ENCODE results near the gene NR3C1. TPM values are rescaled to one million over a fixed set of nuclear protein-coding genes. Genes with fewer than 3 reads are reported as not detected.

NR3C1 gene
- polyA plus RNA-seq, 1 donor, result 32.6 TPM

DNA sequence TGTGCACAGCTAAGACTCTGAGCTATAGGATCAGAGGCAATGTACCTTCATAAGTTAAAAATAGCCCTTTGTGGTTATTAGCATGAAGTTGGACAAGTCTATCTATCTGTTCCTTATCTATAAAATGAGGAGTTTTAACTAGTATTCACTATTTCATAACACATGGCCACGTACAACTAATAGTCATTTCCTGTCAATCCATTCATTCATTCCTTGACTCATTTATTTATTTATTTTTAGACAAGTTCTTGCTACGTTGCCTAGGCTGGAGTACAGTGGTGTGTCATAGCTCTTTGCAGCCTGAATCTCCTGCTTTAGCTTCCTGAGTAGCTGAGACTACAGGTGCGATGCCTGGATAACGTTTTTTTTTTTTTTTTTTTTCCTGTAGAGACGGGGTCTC lies 92.1 kb downstream of the NR3C1 start:
- Histone ChIP-seq H3K27me3 (ENCODE audit: control insufficient read depth, insufficient read depth, low read length) (no peaks in the 10 kb centered on the region), H3K4me3 (ENCODE audit: low read length) (no peak overlapping the region), H3K27ac (ENCODE audit: low read length) (no peak overlapping the region), H3K4me1 (ENCODE audit: control insufficient read depth, insufficient read depth, low read length) (no peaks in the 10 kb centered on the region), H3K36me3 (ENCODE audit: control insufficient read depth, insufficient read depth, low read length) (peaks cover 37% of the 10 kb centered on the region), H3K9me3 (ENCODE audit: control insufficient read depth, low read depth, low read length) (no peaks in the 10 kb centered on the region)
- no peak for DNase-seq
- no CpG with 5 or more reads among the region's 5 CpGs for WGBS (ENCODE audit: insufficient coverage, low lambda C conversion rate)

DNA sequence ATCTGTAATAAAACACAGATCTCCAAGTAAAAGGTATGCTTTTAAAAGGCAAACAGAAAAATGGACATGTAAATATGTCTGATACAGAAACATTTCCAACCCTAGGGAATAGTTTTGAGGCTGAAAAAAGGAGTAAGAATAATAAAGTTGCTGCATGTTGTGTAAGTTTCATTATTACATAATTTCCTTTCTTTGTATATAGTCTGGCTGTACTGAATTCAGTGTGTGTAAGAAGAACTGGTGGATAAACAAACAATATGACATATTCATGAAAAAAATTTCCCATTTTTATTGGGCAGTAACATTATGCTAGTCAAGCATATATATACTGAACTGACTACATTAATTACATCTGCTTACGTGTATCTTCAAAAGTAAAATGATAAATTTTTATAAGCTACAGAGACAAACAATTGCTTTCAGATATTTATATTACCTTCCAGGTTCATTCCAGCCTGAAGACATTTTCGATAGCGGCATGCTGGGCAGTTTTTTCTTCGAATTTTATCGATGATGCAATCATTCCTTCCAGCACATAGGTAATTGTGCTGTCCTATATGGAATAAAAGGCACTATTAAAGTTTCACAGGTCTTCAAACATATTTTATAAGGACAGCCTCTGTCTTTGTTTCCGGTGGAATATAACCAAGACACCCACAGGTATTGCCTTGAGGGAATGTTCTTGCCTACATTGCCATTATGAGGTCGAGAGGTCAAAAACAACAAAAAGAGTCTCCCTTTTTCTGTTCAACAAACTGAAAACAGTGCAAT lies 93.6 kb downstream of the NR3C1 start:
- peaks cover 43% of the 10 kb centered on the region for H3K36me3 ChIP-seq (ENCODE audit: control insufficient read depth, insufficient read depth, low read length)

DNA sequence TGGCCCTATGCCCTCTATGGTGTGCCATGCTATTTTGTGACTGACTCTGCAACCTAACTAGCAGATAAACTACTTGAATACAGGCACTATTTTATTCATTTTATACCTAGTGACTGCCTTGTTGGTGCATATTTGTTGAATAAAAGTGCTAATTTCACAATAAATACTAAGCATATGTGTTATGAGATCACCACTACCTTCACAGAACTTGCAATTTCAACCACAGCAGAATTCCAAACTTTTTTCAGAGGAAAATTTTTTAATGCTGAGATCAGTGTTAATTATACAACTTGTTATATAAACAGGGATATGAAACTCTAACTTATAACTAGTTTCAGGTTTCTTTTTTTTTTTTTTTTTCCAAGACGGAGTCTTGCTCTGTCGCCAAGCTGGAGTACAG lies 94.8 kb downstream of the NR3C1 start:
- no peak overlapping the region for H3K4me3 ChIP-seq (ENCODE audit: low read length)
- H3K27me3 ChIP-seq (ENCODE audit: control insufficient read depth, insufficient read depth, low read length), result no peaks in the 10 kb centered on the region
- H3K4me1 ChIP-seq (ENCODE audit: control insufficient read depth, insufficient read depth, low read length), result no peaks in the 10 kb centered on the region
- no peak for DNase-seq
- no peaks in the 10 kb centered on the region for H3K9me3 ChIP-seq (ENCODE audit: control insufficient read depth, low read depth, low read length)
- WGBS (ENCODE audit: insufficient coverage, low lambda C conversion rate), result no CpG with 5 or more reads among the region's 2 CpGs
- no peak overlapping the region for H3K27ac ChIP-seq (ENCODE audit: low read length)
- peaks cover 41% of the 10 kb centered on the region for H3K36me3 ChIP-seq (ENCODE audit: control insufficient read depth, insufficient read depth, low read length)

More for the DNA sequence above, 93.6 kb downstream of the NR3C1 start:
- Histone ChIP-seq H3K27ac (ENCODE audit: low read length) (no peak overlapping the region), H3K9me3 (ENCODE audit: control insufficient read depth, low read depth, low read length) (no peaks in the 10 kb centered on the region), H3K4me1 (ENCODE audit: control insufficient read depth, insufficient read depth, low read length) (no peaks in the 10 kb centered on the region), H3K4me3 (ENCODE audit: low read length) (no peak overlapping the region), H3K27me3 (ENCODE audit: control insufficient read depth, insufficient read depth, low read length) (no peaks in the 10 kb centered on the region)
- 100% methylated on average over 1 of the region's 7 CpGs for WGBS (ENCODE audit: insufficient coverage, low lambda C conversion rate)
- no peak for DNase-seq

DNA sequence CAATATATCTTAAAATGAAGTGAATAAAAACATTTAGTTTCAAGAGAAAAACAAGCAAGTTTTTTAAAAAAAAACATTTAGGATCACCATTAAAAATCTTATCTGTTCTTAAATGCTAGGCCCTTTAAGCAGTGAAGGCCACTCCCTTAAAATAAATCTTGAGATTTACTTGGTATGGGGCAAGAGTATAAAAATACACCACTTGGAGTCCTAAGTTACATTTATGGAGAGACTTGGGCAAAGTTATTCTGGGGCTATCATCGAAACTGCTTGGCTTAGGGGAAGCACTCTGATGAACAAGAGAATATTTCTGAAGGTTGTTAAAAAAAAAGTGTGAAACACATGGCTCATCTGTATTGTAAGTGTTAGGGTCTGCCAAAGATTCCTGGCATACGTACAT lies 97.4 kb downstream of the NR3C1 start:
- H3K9me3 ChIP-seq (ENCODE audit: control insufficient read depth, low read depth, low read length), result no peaks in the 10 kb centered on the region
- no peak for DNase-seq
- H3K27me3 ChIP-seq (ENCODE audit: control insufficient read depth, insufficient read depth, low read length), result no peaks in the 10 kb centered on the region
- no CpG with 5 or more reads among the region's 2 CpGs for WGBS (ENCODE audit: insufficient coverage, low lambda C conversion rate)
- no peak overlapping the region for H3K27ac ChIP-seq (ENCODE audit: low read length)
- no peak overlapping the region for H3K4me3 ChIP-seq (ENCODE audit: low read length)
- no peaks in the 10 kb centered on the region for H3K4me1 ChIP-seq (ENCODE audit: control insufficient read depth, insufficient read depth, low read length)
- peaks cover 21% of the 10 kb centered on the region for H3K36me3 ChIP-seq (ENCODE audit: control insufficient read depth, insufficient read depth, low read length)

DNA sequence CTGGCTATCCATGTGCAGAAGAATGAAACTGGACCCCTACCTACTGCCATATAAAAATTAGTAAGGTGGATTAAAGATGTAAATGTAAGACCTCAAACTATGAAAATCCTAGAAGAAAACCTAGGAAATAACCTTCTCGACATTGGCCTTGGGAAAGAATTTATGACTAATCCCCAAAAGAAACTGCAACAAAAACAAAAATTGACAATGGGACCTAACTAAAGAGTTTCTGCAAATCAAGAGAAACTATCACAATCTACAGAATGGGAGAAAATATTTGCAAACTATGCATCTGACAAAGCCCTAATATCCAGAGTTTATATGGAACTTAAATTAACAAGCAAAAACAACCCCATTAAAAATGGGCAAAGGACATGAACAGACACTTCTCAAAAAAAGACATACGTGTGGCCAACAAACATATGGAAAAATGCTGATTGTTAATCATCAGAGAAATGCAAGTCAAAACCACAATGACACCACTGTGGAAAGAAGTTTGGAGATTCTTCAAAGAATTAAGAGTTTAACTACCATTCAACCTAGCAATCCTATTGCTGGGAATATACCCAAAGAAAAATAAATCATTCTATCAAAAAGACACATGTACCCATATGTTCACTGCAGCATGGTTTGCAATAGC lies 98.5 kb downstream of the NR3C1 start:
- H3K4me1 ChIP-seq (ENCODE audit: control insufficient read depth, insufficient read depth, low read length), result no peaks in the 10 kb centered on the region

DNA sequence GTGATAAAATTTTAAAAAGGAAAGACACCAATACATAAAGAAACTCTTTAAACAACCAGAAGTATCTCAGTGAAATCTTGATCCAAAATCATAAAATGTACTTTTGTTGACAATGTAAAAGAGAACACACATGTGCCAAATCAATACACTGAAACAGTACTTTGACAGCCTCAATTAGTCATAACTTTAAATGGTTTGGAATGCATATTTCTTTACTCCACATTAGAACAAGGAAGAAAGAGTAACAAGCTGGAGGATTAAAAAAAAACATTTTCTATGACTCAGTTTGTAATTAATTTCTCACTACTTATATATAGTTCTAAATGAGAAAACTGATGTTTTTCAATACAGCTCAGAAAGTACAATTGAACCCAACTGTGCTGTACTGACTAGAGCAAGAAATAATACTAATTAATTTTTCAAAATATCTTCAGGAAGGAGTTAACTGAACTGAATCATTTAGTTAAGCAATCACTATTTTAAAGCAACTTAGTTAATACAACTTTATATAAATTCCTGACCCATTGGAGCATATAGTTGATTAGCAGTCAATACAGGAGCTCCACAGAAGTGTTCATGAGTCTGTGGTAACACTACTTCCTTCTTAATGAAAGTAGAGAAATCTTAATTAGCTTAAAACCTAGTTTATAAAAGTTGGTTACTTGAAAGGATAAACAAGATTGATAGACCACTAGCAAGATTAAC lies 101.0 kb downstream of the NR3C1 start:
- no peak for DNase-seq
- Histone ChIP-seq H3K4me3 (ENCODE audit: low read length) (no peak overlapping the region), H3K36me3 (ENCODE audit: control insufficient read depth, insufficient read depth, low read length) (peaks cover 30% of the 10 kb centered on the region), H3K27ac (ENCODE audit: low read length) (no peak overlapping the region), H3K27me3 (ENCODE audit: control insufficient read depth, insufficient read depth, low read length) (no peaks in the 10 kb centered on the region), H3K4me1 (ENCODE audit: control insufficient read depth, insufficient read depth, low read length) (no peaks in the 10 kb centered on the region), H3K9me3 (ENCODE audit: control insufficient read depth, low read depth, low read length) (no peaks in the 10 kb centered on the region)

More for the DNA sequence above, 98.5 kb downstream of the NR3C1 start:
- H3K4me3 ChIP-seq (ENCODE audit: low read length), result no peak overlapping the region
- WGBS (ENCODE audit: insufficient coverage, low lambda C conversion rate), result no CpG with 5 or more reads among the region's 2 CpGs
- H3K36me3 ChIP-seq (ENCODE audit: control insufficient read depth, insufficient read depth, low read length), result peaks cover 26% of the 10 kb centered on the region
- no peaks in the 10 kb centered on the region for H3K9me3 ChIP-seq (ENCODE audit: control insufficient read depth, low read depth, low read length)
- DNase-seq, result no peak
- H3K27ac ChIP-seq (ENCODE audit: low read length), result no peak overlapping the region
- no peaks in the 10 kb centered on the region for H3K27me3 ChIP-seq (ENCODE audit: control insufficient read depth, insufficient read depth, low read length)

DNA sequence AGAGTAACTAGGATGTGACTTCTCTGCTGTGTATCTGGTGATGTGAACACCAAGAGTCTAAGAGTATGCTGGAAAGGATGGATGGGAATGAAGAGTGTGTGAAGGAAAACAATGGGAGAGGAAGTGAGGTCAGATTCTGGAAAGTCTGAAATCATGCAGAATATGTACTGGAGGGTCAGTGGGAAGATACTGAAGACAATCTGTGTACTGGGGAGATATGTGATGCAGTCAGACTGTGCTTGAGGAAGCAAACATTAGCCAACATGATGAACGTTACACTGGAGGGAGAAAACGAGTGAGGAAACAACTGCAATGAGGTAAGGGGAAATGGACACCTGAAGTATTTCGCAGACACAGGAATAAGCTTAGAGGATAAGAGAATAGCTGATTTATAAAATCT lies 105.7 kb downstream of the NR3C1 start:
- whole genome bisulfite sequencing (ENCODE audit: insufficient coverage, low lambda C conversion rate), result no CpG with 5 or more reads among the region's 3 CpGs
- Histone ChIP-seq H3K27ac (ENCODE audit: low read length) (no peak overlapping the region), H3K27me3 (ENCODE audit: control insufficient read depth, insufficient read depth, low read length) (no peaks in the 10 kb centered on the region), H3K4me3 (ENCODE audit: low read length) (no peak overlapping the region), H3K36me3 (ENCODE audit: control insufficient read depth, insufficient read depth, low read length) (peaks cover 45% of the 10 kb centered on the region), H3K4me1 (ENCODE audit: control insufficient read depth, insufficient read depth, low read length) (no peaks in the 10 kb centered on the region), H3K9me3 (ENCODE audit: control insufficient read depth, low read depth, low read length) (no peaks in the 10 kb centered on the region)
- no peak for DNase-seq

DNA sequence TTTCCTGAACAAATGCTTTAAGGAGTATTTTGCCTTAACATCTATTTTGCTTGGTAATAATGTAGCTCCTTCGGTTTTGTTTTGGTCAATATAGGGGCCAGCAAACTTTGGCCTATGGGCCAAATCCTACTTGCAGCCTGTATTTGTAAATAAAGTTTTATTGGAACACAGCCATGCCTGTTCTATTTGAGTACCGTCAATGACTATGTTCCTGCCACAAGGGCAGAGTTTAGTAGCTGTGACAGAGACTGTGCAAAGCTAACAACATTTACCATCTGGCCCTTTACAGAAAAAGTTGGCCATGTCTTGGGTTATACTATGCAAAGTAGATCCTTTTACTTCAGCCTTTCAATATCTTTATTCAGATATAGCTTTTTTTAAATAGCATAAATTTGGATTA lies 113.4 kb downstream of the NR3C1 start:
- no peak for DNase-seq
- H3K27me3 ChIP-seq (ENCODE audit: control insufficient read depth, insufficient read depth, low read length), result no peaks in the 10 kb centered on the region
- no peaks in the 10 kb centered on the region for H3K9me3 ChIP-seq (ENCODE audit: control insufficient read depth, low read depth, low read length)
- 100% methylated on average over 1 of the region's 2 CpGs for WGBS (ENCODE audit: insufficient coverage, low lambda C conversion rate)
- no peaks in the 10 kb centered on the region for H3K4me1 ChIP-seq (ENCODE audit: control insufficient read depth, insufficient read depth, low read length)
- H3K4me3 ChIP-seq (ENCODE audit: low read length), result no peak overlapping the region
- peaks cover 31% of the 10 kb centered on the region for H3K36me3 ChIP-seq (ENCODE audit: control insufficient read depth, insufficient read depth, low read length)
- H3K27ac ChIP-seq (ENCODE audit: low read length), result no peak overlapping the region

DNA sequence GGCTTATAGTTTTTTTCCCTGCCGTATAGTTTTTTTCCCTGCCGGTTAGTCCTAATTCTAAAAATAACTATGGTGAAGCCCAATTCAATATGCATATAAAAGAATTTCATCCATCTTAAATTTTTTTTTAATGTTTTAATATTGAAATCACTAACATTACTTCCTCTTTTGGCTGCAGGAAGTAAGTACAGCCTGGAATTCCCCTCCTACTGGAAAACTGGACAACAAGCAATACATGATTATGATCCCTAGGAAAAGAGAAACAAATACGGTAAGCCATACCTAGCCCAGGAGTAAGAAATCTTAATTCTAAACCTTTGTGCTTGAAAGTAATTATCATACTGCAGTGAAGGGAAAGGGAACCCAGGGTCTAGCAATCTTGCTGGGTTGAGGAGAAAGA lies 119.0 kb downstream of the NR3C1 start:
- WGBS (ENCODE audit: insufficient coverage, low lambda C conversion rate), result 100% methylated on average over 1 of the region's 3 CpGs
- Histone ChIP-seq H3K4me1 (ENCODE audit: control insufficient read depth, insufficient read depth, low read length) (no peaks in the 10 kb centered on the region), H3K27ac (ENCODE audit: low read length) (no peak overlapping the region), H3K4me3 (ENCODE audit: low read length) (no peak overlapping the region), H3K27me3 (ENCODE audit: control insufficient read depth, insufficient read depth, low read length) (no peaks in the 10 kb centered on the region), H3K9me3 (ENCODE audit: control insufficient read depth, low read depth, low read length) (no peaks in the 10 kb centered on the region), H3K36me3 (ENCODE audit: control insufficient read depth, insufficient read depth, low read length) (peaks cover 14% of the 10 kb centered on the region)
- no peak for DNase-seq

DNA sequence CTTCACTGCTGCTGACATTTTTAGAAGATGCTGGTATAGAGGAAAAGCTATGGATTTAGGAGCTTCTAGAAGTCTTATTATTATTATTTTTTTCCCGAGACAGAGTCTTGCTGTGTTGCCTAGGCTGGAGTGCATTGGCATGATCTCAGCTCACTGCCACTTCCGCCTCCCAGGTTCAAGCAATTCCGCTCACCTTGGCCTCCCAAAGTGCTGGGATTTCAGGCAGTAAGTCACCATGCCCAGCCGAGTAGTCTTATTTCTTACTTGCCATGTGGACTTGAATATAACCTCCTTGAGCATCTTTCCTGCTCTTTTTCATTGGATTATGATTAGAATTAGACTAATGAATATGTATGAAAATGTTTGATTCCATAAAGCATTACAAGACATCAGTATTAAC lies 119.5 kb downstream of the NR3C1 start:
- Histone ChIP-seq H3K27me3 (ENCODE audit: control insufficient read depth, insufficient read depth, low read length) (no peaks in the 10 kb centered on the region), H3K36me3 (ENCODE audit: control insufficient read depth, insufficient read depth, low read length) (peaks cover 14% of the 10 kb centered on the region), H3K27ac (ENCODE audit: low read length) (no peak overlapping the region), H3K4me1 (ENCODE audit: control insufficient read depth, insufficient read depth, low read length) (no peaks in the 10 kb centered on the region), H3K4me3 (ENCODE audit: low read length) (no peak overlapping the region), H3K9me3 (ENCODE audit: control insufficient read depth, low read depth, low read length) (no peaks in the 10 kb centered on the region)
- DNase-seq, result no peak
- no CpG with 5 or more reads among the region's 4 CpGs for WGBS (ENCODE audit: insufficient coverage, low lambda C conversion rate)

Measured in large intestine (tissue), 3 donors.